HL-60/S4 (cell line): ENCODE results near the gene FFAR3.

Experiments used
- in situ Hi-C: fragments of 300-500 bp; cut with MboI; formaldehyde crosslinking; loops from 2 replicates; pipeline ENCODE4 v1.14.3; 2022; ENCODE audit warnings: low sequenced_read_pairs

Gene FFAR3, protein sequence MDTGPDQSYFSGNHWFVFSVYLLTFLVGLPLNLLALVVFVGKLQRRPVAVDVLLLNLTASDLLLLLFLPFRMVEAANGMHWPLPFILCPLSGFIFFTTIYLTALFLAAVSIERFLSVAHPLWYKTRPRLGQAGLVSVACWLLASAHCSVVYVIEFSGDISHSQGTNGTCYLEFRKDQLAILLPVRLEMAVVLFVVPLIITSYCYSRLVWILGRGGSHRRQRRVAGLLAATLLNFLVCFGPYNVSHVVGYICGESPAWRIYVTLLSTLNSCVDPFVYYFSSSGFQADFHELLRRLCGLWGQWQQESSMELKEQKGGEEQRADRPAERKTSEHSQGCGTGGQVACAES

DNA sequence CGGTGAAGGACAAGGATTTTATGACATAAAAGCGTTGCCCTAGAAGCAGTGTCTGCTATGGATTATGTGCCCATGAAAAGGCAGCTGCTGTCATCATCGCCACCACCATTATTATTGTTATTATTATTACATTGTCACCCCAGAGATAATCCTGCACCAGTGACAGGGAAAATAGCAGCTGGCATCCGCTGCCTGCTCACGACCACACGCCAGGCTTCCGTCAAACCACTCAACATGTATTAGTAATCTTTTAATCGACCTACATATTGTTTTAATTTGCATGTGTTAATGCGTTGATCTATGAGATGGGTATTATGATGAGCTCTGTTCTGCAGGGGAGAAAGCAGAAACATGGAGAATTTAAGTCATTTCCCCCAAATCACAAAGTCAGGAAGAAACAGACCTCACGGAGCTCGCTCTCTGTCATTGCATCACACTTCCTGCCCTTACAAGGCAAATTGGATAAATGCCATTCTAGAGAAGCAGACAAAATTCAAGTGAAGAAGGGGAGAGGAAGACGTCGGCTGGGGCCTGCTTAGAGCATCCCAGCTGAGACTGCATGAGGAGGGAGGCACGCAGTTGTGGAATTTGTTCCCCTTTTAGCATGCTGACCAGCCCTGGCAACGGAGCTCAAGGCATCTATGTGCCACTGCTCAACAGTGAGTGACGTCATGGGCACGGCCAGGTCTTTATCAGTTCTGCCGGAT, at the start of gene FFAR3:
Gene FFAR3 (plus strand): TSS at position 594 of the 707 bp plus-strand sequence. CDS start 431 bp downstream, outside the sequence.
- in situ Hi-C loops: no loop called here

DNA sequence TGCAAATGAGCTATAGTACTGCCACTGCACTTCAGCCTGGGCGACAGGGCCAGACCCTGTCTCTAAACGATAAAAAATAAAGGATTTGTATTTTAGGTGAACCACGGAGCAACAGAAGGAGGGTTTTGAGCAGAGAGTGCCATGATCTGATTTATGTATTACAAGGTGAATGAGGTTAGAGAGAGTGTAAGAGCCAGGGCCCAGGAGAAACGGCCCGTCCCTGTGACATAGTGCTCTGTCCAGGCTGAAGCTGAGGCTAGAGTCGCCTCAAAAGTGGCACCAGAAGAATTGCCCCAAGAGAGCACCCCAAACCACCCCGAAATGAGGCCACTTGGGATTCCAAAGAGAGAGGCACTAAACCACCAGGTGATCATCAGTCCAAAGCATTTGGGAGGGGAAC, 49.4 kb upstream of the FFAR3 start:
- in situ Hi-C loops: no loop called here

DNA sequence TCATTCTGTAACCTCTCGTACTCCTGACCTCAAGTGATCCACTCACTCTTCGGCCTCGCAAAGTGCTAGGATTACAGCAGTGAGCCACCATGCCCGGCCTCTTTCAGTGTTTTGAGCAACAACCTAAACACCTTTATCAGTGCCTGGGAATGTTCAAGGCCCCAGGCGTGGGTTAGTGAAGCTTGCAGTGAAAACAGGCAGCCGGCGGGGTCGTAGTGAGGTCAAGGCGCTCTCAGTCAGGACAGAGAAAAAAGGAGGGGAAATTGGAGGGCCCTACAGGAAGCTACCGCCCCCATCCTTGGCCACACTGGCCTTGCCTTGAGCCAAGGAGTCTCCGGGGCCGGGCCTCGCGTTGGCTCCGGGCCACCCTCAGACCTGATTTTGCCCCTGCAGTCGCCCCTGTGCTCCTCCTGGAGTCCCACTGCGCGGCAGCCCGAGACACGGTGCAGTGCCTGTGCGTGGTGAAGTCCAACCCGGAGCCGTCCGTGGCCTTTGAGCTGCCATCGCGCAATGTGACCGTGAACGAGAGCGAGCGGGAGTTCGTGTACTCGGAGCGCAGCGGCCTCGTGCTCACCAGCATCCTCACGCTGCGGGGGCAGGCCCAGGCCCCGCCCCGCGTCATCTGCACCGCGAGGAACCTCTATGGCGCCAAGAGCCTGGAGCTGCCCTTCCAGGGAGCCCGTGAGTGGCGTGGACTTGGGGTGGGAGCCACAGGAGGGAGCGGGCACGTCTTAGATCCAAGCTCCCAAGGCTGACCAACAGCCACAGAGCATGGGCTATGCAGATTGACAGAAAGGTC, 48.6 kb upstream of the FFAR3 start:
- in situ Hi-C loops: no loop called here

DNA sequence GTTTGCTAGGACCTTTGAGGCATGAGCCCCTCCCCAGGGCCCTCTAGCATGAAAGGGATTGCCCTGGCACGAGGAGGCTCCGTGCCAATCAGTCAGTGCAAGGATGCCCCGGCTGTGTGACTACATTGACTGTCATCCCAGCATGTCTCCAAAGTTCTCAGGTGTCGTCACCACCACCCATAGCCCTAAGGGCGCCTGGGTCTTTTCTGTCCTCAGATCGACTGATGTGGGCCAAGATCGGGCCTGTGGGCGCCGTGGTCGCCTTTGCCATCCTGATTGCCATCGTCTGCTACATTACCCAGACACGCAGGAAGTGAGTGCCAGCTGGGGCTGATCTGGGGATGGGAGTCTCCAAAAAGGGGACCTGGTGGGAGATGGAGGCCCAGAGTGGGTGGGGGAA, 47.9 kb upstream of the FFAR3 start:
- in situ Hi-C loops: no loop called here

DNA sequence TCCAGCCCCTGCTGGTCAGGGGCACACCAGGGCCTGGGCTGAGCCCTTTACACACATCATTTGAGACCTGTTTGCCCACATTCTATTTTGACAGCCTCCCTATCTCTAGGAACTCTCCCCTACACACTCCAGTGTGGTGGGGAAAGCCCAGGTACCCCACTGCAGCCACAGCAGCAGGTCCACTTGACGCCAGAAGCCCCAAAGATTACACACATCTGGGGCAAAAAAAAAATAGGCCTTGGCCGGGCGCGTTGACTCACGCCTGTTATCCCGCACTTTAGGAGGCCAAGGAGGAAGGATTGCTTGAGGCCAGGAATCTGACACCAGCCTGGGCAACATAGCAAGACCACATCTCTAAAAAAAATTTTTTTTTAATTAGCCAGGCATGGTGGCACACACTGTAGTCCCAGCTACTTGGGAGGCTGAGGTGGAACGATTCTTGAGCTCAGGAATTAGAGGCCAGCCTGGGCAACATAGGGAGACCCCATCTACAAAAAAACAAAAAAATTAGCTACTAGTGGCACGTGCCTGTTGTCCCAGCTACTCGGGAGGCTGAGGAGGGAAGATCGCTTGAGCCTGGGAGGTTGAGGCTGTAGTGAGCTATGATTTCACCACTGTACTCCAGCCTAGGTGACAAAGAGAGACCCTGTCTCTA, 47.3 kb upstream of the FFAR3 start:
- in situ Hi-C loops: no loop called here

DNA sequence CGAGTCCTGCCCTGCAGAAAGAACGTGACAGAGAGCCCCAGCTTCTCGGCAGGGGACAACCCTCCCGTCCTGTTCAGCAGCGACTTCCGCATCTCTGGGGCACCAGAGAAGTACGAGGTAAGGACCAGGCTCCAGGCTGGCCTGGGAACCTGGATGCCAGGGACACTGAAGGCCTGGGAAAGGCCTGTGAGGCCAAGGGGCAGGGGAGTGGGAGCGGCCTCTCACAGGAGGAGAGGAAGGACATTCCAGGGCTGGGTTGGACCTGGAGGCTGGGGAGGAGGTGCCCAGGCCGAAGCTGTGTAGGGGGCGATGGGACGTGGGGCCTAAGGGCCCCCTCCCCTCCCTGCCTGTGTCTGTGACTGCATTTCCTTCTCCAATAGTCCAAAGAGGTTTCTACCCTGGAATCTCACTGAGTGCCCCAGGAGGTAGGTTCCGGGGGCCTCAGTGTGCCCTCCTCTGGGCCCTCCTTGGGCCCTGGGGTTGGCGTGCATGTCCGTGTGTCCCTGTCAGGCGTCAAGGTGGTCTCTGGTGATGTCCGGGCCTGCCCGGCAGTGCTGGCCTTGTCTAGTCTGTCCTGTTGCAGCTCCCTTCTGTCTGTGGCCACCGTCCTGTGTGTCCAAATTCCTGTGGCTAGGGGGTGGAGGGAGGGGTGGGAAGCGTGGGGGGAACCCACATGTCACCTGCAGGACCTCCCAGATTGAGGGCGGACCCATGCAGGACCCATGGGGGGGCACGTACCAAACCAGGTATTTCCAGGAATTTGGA, 46.2 kb upstream of the FFAR3 start:
- in situ Hi-C loops: no loop called here

DNA sequence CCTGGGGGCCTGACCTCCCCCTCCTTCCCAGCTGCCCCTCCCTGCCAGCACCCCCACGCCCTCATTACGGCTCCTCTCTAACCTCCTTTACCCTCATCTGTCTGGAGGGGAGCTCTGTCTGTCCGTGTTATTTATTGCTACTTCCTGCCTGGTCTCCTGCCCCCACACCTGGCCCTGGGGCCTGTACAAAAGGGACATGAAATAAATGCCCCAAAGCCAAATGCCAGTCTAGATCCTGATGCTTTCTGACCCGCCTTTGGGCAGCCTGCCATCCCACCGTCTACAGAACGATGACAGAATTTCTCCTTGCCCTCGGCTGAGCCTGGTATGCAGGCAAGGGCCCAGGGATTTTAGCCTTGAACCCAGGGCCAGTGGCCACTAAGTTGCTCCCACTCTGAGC, 44.7 kb upstream of the FFAR3 start:
- in situ Hi-C loops: no loop called here

DNA sequence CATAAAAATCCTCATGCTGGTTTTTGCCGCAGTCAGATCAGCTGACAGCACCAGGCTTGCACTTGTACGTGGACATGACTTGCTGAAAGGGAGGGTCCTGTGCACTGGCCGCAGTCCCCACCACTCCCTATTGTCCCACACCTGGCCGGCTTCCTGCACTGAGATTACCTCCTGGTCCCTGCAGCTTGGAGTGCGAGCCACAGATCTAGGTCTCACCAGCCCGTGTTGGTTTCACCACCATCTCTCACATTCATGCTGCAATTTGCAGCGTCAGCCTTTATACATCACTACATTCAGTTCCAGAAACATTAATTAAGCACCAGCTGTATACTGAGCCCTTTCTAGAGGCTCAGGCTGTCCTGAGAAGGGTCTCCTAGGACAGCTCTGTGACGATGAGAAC, 44.2 kb upstream of the FFAR3 start:
- in situ Hi-C loops: no loop called here

DNA sequence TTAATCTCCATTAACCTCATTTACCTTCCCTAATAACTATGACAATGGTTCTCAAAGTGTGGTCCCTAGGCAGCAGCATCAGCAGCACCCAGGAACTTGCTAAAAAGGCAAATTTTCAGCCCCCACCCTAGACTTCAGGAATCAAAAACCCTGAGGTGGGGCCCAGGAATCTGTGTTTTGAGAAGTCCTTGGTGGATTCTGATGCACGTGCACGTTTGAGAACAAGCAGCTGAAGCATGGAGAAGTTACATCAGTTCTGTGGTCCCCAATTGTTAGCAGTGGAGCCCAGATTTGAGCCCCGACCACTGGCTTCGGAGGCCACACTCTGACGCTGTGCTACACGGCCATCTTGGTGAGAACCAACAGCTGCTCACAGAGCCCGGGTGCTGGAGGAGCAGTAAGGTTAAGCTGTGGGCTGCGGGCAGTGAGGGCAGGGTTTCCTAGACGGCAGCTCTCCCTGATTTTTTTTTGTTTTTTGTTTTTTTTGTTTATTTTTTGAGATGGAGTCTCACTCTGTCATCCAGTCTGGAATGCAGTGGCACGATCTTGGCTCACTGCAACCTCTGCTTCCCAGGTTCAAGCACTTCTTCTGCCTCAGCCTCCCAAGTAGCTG, 43.3 kb upstream of the FFAR3 start:
- in situ Hi-C loops: no loop called here

DNA sequence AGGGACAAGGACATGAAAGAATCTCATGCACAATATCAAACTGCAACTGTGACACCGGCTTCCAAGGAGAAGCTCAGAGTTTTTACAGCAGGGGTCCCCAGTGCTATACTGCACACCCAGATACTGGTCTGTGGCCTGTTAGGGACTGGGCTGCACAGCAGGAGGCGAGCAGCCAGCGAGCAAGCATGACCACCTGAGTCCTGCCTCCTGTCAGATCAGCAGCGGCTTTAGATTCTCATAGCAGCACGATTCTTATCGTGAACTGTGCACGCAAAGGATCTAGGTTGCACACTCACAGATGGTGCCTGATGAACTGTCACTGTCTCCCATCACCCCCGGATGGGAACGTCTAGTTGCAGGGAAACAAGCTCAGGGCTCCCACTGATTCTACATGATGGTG, 42.4 kb upstream of the FFAR3 start:
- in situ Hi-C loops: no loop called here

DNA sequence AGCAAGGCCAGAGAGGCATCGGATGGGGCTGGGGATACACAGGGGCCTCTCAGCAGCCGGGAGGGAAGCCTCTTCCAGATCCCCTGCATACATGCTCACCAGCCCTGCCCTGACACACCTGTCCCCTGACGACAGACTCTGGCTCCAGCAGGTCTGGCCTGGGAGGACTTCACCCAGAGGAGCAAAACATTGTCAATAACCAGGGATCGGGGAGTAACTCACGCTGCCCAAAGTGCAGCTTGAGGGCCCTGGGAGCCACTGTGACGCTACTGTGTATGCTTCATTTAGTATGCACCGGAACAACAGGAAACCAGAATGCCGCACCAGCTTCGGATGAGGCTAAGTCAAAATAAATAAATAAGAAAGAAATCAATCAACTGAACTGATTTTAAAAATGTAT, 41.7 kb upstream of the FFAR3 start:
- in situ Hi-C loops: no loop called here

DNA sequence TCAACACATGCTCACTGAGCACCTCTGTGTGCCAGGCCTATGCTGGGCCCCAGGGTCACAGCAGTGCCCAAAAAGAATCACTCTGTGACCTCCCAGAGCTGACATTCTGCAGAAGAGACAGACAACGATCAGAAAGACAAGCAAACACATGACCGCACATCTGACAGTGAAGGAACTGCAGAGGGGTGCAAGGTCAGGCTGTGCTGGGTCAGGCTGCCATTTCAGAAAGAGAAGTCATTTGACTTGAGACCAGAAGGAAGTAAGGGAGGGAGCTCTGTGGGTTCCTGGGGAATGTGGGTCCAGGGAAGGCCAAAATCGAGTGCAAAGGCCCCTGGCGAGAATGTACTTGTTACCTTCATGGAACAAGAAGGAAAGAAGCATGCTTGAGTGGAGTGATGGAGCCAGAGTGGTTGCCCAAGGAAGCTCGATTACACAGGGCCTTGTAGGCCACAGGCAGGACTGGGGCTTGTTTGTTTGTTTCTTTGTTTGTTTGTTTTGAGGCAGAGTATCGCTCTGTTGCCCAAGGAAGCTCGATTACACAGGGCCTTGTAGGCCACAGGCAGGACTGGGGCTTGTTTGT, 40.7 kb upstream of the FFAR3 start:
- in situ Hi-C loops: no loop called here

DNA sequence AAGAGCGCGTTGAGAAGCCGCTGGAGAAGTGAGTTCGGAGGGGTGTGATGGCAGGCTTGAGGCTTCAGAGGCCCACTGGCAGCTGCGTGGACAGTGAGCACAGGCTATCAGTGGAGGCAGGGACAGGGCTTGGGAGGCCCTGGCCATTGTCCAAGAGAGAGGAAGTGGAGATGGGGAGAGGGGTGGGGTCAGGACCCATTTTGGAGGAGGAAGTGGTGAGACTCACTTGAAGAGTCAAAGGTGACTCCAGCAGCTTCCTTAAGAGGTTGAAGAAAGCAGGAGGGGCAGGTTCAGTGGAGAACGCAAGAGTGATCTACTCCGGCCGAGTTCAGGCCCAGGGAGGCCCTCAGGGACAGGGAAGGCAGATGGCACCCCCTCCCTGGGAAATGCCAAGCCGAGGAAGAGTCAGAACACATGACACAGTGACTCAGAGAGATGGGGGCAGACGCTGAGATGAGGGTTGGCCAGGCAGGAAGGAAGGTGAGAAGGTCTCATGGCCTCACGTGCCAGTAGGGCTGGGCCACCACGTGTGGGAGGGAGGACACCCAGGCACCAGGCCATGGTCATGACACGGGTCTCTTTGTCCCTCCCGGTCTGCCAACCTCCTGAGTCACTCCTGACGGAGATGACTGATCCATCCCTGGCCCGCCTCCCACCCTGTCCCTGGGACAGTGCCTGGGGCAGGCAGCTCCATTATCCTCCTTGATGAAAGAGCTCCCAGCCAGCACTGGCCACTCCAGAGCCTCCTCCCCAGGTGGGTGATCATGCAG, 39.4 kb upstream of the FFAR3 start:
- in situ Hi-C loops: no loop called here

DNA sequence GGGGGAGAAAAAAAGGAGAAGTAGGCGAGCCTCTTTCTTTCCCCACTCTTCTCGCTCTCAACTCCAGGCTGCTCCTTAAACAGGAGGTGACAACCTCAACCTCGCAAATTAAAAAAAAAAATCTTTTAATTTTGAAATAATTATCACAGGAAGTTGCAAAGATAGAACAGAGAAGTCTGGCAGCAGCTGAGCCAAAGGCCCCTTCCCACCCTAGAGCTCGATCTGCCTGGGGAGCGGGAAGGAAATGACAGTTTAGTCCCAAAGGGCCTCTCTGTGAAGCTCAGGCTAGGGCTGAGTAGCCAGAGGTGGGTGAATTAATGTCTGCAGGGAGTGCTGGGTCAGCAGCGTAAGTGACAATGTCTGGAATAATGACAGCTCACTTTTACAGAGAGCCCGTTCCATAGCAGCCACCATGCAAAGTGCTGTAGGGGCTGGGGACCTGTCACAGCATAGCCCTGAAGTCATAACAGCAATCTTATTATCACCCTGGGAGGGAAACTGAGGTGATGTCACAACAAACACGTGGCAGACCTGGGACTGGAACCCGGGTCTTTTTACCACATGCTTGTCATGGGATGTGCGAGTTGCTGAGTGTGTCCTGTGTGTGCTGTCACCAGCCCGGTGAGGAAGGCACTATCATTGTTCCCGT, 38.1 kb upstream of the FFAR3 start:
- in situ Hi-C loops: no loop called here

DNA sequence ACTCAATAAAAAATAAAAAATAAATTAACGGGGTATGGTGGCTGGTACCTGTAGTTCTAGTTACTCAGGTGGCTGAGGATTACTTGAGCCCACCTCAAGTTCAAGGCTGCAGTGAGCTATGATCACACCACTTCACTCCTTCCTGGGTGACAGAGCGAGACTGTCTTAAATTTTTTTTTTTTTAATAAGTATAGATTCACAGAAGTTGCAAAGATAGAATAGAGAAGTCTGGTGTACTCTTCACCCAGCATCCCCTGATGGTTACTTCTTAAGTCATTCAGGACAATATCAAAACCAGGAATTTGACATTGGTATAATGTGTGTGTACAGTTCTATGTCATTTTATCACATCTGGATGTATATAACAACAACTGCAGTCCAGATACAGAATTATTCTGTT, 37.0 kb upstream of the FFAR3 start:
- in situ Hi-C loops: no loop called here

DNA sequence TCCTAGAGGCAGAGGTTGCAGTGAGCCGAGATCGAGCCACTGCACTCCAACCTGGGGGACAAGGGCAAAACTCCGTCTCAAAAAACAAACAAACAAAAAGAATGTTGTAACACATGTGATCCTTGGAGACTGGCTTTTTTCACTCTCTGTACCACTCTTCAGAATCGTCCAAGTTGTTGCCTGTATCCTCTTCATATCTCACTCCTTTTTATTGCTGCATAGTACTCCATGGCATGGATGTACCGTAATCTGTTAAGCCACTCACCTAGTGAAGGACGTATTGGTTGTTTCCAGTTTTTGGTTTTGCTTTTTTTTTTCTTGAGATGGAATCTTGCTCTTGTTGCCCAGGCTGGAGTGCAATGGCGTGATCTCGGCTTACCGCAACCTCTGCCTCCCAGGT, 36.2 kb upstream of the FFAR3 start:
- in situ Hi-C loops: no loop called here

DNA sequence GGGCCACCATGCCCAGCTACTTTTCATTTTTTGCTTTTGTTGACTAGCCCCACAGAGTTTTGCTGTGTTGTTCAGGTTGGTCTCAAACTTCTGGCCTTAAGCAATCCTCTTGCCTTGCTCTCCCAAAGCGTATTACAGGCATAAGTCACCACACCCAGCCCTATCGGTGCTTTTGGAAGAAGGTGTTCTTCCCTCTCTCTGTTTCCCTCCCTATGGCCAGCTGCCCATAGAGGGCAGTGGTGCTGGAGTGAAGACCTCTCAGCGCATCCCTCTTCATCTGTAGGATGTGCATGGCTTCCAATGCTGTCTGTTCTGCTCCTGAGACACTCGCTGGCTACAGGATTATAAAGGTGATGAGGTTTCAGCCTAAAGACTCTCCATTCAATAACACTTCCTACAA, 30.6 kb upstream of the FFAR3 start:
- in situ Hi-C loops: no loop called here

DNA sequence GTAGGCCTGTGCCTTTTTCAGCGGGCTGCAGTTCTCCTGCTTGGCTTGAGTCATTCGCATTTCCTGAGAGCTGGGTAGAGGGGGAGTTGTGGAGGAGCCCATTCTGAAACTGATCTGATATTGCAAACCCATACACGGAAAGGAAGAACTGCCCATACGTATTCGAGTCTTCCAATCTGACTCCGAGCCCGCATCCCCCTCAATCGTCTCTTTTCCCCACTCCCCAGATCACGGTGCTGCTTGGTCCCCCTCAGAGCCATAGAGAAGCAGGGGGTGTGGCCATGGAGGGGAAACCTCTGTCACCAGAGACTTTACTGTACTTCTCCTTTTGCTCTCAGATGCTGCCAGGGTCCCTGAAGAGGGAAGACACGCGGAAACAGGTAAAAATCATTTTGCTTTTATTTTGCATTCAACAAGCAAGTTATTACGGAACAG, 29.4 kb upstream of the FFAR3 start, which contains the start of gene CD22:
Gene CD22 (plus strand): TSS at position 337 of the 435 bp plus-strand sequence. CDS start 2,854 bp downstream, outside the sequence.
- in situ Hi-C loops: no loop called here
